Panc1 (cell line): ENCODE results near the gene PSMD1. TPM values are rescaled to one million over a fixed set of nuclear protein-coding genes. Genes with fewer than 3 reads are reported as not detected.
A peak's percentile ranks its signal among the peaks of the same experiment; 100 is the strongest.

Experiments used
- ATAC-seq: fragments of 200-7000 bp; cut with Tn5 transposase; 2 replicates; pipeline ENCODE4 v1.9.1; 2020; ENCODE audit warnings: mild to moderate bottlenecking, moderate library complexity
- BruUV-seq: library from RNA; stranded (reverse); fragments of 400-500 nt; replicated peaks from 2 replicates; lab custom pipeline; 2021; lab: Mats Ljungman, UMichigan
- CTCF ChIA-PET: fragments of 300-600 bp; sonication (Branson Sonifier 250); formaldehyde crosslinking; loops from one replicate; lab custom pipeline; 2022; ENCODE audit warnings: antibody characterized with exemption; lab: Charles Lee
- POLR2A ChIA-PET: fragments of 300-600 bp; sonication (Branson Sonifier 250); formaldehyde crosslinking; loops from one replicate; lab custom pipeline; 2022; ENCODE audit warnings: antibody characterized with exemption; lab: Charles Lee
- DNase-seq: peaks from one replicate; pipeline ENCODE4 v3.0.0-alpha.2; 2010; ENCODE audit warnings: low read depth, low spot score
- H3K27ac ChIP-seq: 2 replicates; pipeline ENCODE4 v1.5.1; 2011; ENCODE audit warnings: mild to moderate bottlenecking, low read length, inconsistent platforms
- H3K27me3 ChIP-seq: fragments of 200-500 bp; sonication (Bioruptor generic); 2 replicates; pipeline ENCODE4 v1.6.0; 2014; ENCODE audit warnings: low read length, inconsistent platforms; ENCODE audit not compliant: control insufficient read depth, insufficient read depth
- H3K36me3 ChIP-seq: fragments of 200-500 bp; sonication (Bioruptor generic); 2 replicates; pipeline ENCODE4 v1.5.1; 2014; ENCODE audit warnings: inconsistent platforms, mild to moderate bottlenecking, low read length, moderate library complexity; ENCODE audit not compliant: control insufficient read depth, insufficient read depth
- H3K4me1 ChIP-seq: 2 replicates; pipeline ENCODE4 v1.5.1; 2011; ENCODE audit warnings: inconsistent platforms, mild to moderate bottlenecking, low read length, moderate library complexity; ENCODE audit not compliant: control insufficient read depth, insufficient read depth
- H3K4me3 ChIP-seq, 2 experiments: 2 replicates each; pipeline ENCODE4 v1.5.1; 2011 to 2012; ENCODE audit warnings: low read depth in 2 of 2, low read length in 2 of 2, mild to moderate bottlenecking in 2 of 2, inconsistent platforms in 1 of 2, moderate library complexity in 1 of 2
- H3K9me3 ChIP-seq: fragments of 200-500 bp; sonication (Bioruptor generic); 2 replicates; pipeline ENCODE4 v1.5.1; 2014; ENCODE audit warnings: low read depth, mild to moderate bottlenecking, inconsistent platforms, low read length, moderate library complexity; ENCODE audit not compliant: control insufficient read depth, insufficient read depth
- POLR2AphosphoS5 ChIP-seq: IDR thresholded peaks from 2 replicates; pipeline ENCODE4 v1.6.1; 2012; ENCODE audit warnings: mild to moderate bottlenecking, low read depth, low read length, moderate library complexity
- SIN3A ChIP-seq: IDR thresholded peaks from 2 replicates; pipeline ENCODE4 v1.6.1; 2012; ENCODE audit warnings: low read depth, mild to moderate bottlenecking, low read length, moderate library complexity, borderline replicate concordance; ENCODE audit not compliant: insufficient read depth
- TCF7L2 ChIP-seq: IDR thresholded peaks from 2 replicates; pipeline ENCODE4 v1.6.1; 2011; ENCODE audit warnings: mild to moderate bottlenecking, low read depth, low read length, inconsistent platforms
- in situ Hi-C: cut with HindIII; loops from 2 replicates; pipeline ENCODE4 v1.10.0; 2016; ENCODE audit warnings: low sequenced_read_pairs, low pct_unique_long_range_greater_than_20kb
- intact Hi-C: fragments of 100-400 bp; cut with micrococcal nuclease; formaldehyde crosslinking; loops from one replicate; pipeline ENCODE4 v1.10.0; 2022; ENCODE audit not compliant: unreplicated experiment
- total RNA-seq: library from RNA; stranded (reverse); gene quantifications from one replicate; pipeline ENCODE4 v1.2.1, GENCODE V29; 2021; ENCODE audit not compliant: unreplicated experiment
- TF ChIP-seq, protein P1 (sequence below), 2 experiments: IDR thresholded peaks; 2 replicates each; pipeline ENCODE4 v1.6.1; 2011 to 2012; ENCODE audit warnings: low read depth in 2 of 2, control low read depth in 1 of 2, low read length in 1 of 2, mild to moderate bottlenecking in 1 of 2, moderate library complexity in 1 of 2; ENCODE audit not compliant: insufficient read depth in 1 of 2
- TF ChIP-seq, protein P2 (sequence below): fragments of 450-650 bp; IDR thresholded peaks from 2 replicates; pipeline ENCODE4 v1.5.1; 2017; ENCODE audit warnings: mild to moderate bottlenecking

The PSMD1 gene
- total RNA-seq, 1 experiment from 2014 or later: 146 TPM

DNA sequence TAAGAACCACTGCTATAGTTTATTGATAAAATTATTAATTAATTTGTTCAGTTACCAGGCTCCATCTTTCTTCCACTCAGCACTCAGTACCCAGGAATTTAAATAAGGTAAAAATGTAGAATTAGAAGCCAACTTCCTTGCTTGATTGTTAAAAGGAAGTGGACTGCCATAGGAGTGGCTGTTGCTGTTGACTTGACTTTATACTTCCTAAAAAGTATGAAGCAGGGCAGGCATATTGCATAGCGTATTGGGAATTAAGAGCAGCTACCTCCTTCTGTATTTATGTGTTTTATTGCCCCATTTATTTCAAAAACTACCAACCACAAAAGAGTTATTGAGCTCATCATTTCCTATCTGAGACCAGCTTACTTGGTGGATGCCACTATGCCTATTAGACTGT is 27.9 kb downstream of the PSMD1 start:
- TF ChIP-seq POLR2AphosphoS5 (no peak), TCF7L2 (no peak), SIN3A (no peak)
- TF ChIP-seq, protein P1, sequence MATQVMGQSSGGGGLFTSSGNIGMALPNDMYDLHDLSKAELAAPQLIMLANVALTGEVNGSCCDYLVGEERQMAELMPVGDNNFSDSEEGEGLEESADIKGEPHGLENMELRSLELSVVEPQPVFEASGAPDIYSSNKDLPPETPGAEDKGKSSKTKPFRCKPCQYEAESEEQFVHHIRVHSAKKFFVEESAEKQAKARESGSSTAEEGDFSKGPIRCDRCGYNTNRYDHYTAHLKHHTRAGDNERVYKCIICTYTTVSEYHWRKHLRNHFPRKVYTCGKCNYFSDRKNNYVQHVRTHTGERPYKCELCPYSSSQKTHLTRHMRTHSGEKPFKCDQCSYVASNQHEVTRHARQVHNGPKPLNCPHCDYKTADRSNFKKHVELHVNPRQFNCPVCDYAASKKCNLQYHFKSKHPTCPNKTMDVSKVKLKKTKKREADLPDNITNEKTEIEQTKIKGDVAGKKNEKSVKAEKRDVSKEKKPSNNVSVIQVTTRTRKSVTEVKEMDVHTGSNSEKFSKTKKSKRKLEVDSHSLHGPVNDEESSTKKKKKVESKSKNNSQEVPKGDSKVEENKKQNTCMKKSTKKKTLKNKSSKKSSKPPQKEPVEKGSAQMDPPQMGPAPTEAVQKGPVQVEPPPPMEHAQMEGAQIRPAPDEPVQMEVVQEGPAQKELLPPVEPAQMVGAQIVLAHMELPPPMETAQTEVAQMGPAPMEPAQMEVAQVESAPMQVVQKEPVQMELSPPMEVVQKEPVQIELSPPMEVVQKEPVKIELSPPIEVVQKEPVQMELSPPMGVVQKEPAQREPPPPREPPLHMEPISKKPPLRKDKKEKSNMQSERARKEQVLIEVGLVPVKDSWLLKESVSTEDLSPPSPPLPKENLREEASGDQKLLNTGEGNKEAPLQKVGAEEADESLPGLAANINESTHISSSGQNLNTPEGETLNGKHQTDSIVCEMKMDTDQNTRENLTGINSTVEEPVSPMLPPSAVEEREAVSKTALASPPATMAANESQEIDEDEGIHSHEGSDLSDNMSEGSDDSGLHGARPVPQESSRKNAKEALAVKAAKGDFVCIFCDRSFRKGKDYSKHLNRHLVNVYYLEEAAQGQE (IDR thresholded peaks at IDR 0.05; ENCODE audit: insufficient read depth in 1 of 2, low read depth in 2 of 2, low read length in 1 of 2): no peak
- TF ChIP-seq, protein P2, sequence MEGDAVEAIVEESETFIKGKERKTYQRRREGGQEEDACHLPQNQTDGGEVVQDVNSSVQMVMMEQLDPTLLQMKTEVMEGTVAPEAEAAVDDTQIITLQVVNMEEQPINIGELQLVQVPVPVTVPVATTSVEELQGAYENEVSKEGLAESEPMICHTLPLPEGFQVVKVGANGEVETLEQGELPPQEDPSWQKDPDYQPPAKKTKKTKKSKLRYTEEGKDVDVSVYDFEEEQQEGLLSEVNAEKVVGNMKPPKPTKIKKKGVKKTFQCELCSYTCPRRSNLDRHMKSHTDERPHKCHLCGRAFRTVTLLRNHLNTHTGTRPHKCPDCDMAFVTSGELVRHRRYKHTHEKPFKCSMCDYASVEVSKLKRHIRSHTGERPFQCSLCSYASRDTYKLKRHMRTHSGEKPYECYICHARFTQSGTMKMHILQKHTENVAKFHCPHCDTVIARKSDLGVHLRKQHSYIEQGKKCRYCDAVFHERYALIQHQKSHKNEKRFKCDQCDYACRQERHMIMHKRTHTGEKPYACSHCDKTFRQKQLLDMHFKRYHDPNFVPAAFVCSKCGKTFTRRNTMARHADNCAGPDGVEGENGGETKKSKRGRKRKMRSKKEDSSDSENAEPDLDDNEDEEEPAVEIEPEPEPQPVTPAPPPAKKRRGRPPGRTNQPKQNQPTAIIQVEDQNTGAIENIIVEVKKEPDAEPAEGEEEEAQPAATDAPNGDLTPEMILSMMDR: no peak
- ChIA-PET CTCF (no interaction called here), POLR2A (no interaction called here)
- Histone ChIP-seq H3K9me3 (no peaks in the 10 kb centered on the region), H3K4me1 (no peaks in the 10 kb centered on the region), H3K4me3 (no peak overlapping the region), H3K27me3 (no peaks in the 10 kb centered on the region), H3K27ac (no peak overlapping the region), H3K36me3 (peaks cover 60% of the 10 kb centered on the region)
- TSS peak; percentile 33 for BruUV-seq
- in situ Hi-C loops: no loop called here
- intact Hi-C loops: no loop called here
- ATAC-seq (no peak), DNase-seq (no peak)

DNA sequence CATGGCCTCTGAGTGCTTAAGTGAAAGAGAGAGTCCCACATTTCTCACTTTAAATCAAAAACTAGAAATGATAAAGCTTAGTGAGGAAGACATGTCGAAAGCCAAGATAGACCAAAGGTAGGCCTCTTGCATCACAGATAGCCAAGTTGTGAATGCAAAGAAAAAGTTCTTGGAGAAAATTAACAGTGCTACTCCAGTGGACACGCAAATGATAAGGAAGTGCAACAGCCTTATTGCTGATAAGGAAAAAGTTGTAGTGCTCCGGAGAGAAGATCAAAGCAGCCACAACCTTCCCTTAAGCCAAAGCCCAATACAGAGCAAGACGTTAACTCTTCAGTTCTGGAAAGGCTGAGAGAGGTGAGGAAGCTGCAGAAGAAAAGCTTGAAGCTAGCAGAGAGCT is 32.1 kb downstream of the PSMD1 start:
- Histone ChIP-seq H3K9me3 (no peaks in the 10 kb centered on the region), H3K4me1 (no peaks in the 10 kb centered on the region), H3K4me3 (no peak overlapping the region), H3K27me3 (no peaks in the 10 kb centered on the region), H3K27ac (no peak overlapping the region), H3K36me3 (peaks cover 41% of the 10 kb centered on the region)
- BruUV-seq: no TSS peak
- ChIA-PET POLR2A (no interaction called here), CTCF (no interaction called here)
- TF ChIP-seq, protein P1 (IDR thresholded peaks at IDR 0.05; ENCODE audit: insufficient read depth in 1 of 2, low read depth in 2 of 2, low read length in 1 of 2): no peak
- TF ChIP-seq, protein P2: no peak
- TF ChIP-seq POLR2AphosphoS5: no peak
- no peak for TF ChIP-seq TCF7L2
- TF ChIP-seq SIN3A: no peak
- in situ Hi-C loops: no loop called here
- ATAC-seq (no peak), DNase-seq (no peak)
- intact Hi-C loops: no loop called here
